Sigmoid colon (tissue), 4 donors: ENCODE results near the gene ABCF2.

ENCODE experiments used
- CTCF ChIP-seq, 4 experiments: fragments of 450-650 bp in 3 of 4; fragments of 200-600 bp in 1 of 4; IDR thresholded peaks; one replicate each; pipeline ENCODE4 v1.5.1; 2016 to 2019; ENCODE audit warnings: antibody characterized with exemption in 4 of 4, mild to moderate bottlenecking in 3 of 4, moderate library complexity in 2 of 4
- EP300 ChIP-seq, 4 donors: sonication (generic); formaldehyde crosslinking; IDR thresholded peaks; one replicate each; pipeline ENCODE4 v1.6.1; 2017; ENCODE audit warnings: antibody characterized with exemption in 4 of 4

- no peak for TF ChIP-seq CTCF (IDR thresholded peaks at IDR 0.05)
- no peak for TF ChIP-seq EP300 (IDR thresholded peaks at IDR 0.05)
Observed at GRCh38 chr7:151261529-151261928, 34.5 kb upstream of the ABCF2 start.
